ENCODE data around the gene THBS2.
"Not testable (repeated sequence)": the region's sequence is repeated elsewhere in the genome, so short reads cannot be mapped to it uniquely, and the experiment has no call there.

Gene THBS2

DNA sequence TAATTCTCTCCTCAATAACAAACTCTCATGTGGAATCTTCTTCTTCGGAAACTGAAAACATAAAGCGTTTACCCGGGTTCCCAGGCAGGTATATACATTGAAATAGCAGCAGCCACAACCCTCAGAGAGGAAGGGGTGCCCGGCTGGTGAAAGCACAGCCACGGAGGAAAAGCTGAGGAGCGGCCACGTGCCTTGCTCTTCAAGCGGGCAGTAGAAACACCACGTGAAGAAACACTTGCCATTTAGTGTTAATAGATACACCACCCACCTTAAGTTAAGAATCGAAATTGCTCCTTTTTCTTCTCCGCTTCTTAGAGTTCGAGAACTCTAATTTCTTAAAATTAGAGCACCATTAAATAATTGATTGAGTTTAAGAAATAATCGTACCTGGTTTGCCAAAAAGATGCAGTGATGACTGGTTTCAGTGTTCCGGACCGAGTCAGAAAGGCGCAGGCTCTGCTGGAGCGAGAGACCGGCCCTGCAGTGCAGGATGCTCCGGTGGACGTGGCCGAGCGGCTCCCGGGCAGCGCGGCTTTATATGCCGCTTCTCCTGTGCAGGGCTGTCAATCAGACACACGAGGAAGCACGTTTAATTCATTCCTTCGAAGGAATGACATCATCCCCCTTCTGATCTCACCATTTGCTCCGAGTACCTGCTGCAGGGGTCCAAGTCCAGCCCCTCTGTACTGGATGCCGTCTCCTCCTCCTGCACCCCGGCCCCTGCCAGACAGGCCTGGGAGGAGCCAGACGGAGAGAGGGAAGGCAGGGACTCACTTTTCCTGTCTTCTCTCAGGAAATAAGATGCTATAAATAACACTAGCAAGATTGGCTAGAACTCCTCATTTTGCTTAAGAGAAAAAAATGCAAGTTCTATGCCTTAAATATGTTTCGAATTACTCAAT, at the start of gene THBS2:
Gene THBS2, minus strand, starts transcription at position 510 of the 902 bp plus-strand sequence. CDS start 3,062 bp downstream, outside the sequence.
- DNase-seq = no peak

DNA sequence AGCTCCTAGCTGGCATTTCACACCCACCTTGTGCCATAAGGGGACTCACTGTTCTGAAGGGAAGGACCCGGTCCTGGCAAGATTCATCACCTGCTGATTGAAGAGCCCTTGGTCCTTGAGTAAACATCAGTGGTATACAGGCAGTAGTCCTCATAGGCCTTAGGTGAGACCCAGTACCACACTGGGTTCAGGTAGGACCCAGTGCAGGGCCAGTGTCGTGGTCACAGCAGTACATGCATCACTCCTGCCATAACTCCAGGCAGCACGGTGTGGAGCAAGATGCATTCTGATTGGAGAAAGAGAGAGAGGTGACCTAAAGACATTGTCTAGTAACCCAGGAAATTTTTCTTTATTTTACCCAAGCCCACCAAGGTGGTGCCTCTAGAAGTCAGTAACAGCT, 49.1 kb upstream of the THBS2 start:
- no peak for DNase-seq

DNA sequence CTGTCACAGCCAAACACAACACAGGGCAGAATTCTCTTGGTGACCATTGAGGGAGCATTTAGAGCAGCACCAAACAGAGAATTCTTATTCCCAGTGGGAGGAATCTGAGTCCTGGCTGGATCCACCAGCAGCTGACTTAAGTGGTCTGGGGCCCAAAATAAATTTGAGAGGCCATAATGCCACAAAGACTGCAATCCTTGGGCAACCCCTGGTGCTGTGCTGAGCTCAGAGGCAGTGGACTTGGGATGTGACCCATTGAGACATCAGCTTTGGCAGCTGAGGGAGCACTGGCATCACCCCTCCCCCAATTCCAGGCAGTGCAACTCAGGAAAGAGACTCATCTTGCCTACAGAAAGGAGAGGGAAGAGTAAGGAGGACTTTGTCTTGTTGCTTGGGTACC, 48.6 kb upstream of the THBS2 start:
- DNase-seq = no peak

DNA sequence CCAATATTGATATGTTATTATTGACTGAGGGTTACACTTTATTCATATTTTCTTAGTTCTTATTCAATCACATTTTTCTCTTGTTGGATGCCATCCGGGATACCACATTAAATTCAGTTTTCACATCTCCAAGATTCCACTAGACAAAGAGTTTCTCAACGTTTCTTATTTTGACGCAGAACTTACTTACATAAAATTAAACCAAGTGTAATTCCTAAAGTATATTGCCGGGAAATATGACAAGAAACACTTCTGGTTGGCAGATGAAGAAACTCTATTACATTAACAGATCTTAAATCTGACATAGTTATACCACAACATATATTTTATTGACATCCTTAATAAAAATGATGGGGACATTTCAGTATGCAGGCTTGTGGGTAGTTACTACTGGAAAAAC, 47.3 kb upstream of the THBS2 start:
- DNase-seq = no peak

DNA sequence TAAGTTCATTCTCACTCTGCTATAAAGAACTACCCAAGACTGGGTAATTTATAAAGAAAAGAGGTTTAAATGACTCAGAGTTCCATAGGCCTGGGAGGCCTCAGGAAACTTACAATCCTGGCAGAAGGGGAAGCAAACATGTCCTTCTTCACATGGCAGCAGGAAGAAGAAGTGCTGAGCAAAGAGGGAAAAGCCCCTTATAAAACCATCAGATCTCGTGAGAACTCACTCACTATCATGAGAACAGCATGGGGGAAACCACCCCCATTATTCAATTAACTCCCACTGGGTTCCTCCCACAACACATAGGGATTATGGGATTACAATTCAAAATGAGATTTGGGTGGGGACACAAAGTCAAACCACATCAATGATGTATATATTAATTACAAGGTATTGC, 45.0 kb upstream of the THBS2 start:
- DNase-seq = not testable (repeated sequence)

DNA sequence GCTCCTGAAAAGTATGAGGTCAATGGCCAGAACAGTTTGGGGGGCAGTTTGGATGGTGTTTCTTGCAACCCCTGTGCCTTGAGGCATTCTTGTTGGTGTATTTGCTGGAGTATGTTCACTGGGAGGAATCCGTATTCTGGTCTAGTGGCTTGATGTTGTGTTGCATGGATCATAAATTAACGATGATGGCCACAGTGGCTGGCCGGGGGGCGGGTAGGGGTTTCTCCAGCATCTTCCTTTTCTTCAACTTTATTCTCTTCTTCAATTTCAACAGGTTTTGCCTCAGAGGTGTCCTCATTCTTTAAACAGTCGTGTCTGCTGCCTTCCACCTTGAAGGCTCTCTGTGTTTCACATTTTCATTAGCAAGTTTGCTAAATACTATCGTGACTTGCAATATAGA, 43.0 kb upstream of the THBS2 start:
- DNase-seq = no peak

DNA sequence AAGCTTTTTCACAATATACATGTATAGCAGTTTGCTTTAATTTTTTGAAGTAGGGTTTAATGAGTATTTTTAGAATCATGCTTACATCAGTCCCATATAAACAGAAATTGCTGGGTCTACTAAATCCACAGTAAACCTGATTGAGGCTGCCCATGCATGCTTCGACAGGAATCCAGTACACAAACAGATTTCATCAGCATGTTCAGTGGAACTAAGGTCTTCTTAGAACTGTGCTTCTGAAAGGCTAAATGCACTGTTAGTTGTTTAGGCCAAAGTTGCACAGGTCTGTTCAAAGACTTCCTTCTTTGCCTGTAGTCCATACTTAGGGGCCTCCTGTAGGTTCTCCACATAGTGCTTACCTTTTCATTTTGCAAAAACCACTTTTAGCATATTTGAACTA, 42.5 kb upstream of the THBS2 start:
- DNase-seq = no peak

DNA sequence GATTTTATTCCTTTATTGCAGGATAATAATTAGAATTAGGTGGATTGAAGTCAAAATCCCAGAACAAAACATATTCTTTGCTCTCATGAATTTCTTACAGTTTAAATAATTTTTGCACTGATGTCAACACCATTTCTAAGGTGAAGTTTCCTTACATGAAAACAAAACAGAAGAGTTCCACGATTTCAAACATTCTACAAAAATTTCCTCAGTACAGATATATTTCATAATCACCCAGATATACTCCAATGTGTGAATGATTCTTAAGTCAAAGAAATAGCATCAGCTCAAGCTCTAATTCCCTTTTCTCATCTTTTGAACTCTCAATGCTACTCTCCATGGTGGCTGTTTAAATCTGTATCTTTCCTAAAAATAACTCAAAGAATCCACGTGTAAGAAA, 39.5 kb upstream of the THBS2 start:
- DNase-seq = no peak

DNA sequence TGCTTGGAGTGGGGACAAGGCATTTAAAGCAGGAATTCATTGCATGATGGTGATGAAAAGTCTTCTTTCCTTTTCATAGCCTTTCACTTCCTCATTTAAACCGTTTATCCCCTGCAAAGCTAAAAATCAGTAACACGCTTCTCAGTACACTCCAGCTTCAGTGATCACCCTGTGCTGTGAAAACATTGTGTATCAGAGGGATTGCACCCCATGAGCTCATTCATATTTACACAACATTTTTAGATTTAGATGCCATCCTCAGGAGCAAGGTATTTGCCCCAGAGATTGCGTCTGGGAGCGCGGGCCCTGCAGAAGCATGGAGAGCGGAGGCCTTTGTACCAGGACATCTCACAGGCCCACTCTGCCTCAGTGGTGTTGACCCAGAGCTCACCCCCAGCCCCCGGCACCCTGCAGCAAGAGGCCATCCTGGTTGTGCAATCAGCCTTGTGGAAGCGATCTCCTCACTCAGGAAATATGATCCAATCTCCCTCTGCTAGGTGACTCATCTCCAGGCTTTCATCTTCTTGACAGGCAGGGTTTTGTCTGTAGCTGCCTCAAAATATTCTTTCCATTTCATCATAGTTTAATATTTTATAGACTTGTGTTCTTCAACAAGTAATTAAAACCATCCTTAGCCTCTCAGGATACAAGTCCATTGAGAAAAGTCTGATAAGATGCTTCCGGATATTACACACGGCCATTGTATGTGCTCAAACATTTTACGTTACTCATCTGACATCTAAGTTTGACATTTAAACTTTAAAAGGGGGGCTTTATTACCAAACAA, 38.9 kb upstream of the THBS2 start:
- no peak for DNase-seq

DNA sequence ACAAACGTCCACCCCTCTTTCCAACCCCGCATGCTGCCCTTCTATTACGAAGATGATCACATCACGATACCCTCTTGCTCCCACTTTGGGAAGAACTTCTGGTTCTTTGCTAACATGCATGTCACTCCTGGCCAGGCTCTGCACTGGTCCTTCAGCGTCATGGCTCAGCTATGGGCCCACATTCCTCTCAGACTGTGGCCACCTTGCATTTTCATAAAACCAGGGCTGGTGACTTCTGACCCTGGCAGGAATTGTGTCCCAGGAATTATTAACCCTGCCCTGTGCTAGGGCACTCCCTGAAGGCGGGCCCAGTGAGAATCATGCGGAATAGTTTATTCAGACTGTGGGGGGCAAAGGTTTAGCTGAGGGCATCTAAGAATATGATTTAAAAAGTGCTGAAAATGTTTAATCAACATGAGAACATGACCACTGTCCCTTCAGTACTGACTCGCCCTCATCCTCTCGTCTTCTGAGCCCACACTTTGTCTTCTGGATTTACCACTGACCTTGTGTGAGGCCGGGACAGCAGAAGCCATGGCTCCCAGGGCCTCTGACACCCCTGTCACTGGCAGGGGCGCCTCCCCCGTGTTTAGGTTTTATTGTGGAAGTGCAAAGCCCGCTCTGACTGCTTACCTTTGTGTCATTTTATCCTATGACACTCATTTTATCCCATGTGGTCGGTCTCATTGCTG, 38.1 kb upstream of the THBS2 start:
- no peak for DNase-seq

DNA sequence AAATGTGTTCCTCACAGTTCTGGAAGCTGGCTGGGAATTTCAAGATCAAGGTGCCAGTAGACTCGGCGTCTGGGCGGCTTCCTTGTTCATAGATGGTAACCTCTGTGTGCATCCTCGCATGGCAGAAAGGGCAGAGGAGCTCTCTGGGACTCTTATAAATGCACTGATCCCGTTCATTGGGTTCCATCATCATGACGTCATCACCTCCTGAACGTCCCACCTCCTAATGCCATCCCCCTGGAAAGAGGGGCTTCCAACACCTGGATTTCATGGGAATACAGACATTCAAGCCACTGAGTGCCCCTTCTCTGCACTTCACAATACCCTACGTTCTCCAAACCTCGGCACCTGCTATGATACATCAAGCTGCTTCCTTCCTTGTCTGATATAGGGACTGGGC, 37.5 kb upstream of the THBS2 start:
- DNase-seq = no peak

DNA sequence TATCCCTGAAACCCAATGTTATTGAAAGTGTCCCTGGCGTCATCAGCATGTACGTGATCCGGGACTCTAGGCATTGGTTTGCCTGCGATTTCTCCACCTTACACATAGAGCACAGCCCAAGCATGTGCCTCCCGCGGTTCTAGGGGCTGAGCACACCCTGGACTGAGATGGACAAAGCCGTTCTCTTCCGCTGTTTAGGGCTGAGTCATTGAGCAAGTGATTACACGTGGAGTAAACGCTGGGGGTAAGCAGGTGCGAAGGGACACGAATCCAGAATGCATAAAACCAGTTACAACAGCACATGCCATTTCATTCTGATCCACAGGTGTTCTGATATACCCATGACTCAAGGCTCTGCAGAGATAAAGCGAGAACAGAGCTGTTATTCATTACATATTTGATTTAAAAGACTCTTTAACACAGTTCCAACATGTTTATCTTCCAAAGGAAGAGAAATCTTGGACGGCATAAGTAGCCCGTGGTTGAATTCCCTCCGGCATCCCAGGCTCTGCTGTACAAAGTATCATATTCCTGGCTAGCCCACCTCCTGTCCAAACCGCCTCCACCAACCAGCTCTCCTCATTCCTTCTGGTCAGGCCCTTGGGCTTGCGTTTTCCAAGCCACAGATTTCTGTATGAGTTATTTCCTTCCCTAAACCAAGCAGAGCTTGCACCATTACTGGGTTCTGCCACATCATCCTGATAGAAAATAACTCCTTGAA, 36.1 kb upstream of the THBS2 start:
- peak in 1 of 3 experiments; percentile 21 for DNase-seq

DNA sequence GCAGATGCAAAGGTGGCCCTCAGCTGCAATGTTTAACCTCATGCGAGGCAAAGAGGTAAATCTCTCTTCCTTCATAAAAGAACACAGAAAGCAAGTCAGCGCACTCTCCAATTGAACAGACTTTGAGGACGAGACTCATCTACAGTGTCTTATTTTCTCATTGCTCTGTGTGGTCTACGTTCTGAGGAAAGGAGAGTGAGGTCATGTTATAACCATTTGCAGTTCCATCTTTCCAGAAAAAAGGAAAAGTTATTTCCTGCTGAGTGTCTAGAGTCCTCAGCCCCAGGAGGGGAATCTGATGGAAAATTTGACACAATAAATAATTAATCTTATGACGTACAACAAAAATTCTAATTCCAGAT, 35.6 kb upstream of the THBS2 start:
- DNase-seq = no peak

DNA sequence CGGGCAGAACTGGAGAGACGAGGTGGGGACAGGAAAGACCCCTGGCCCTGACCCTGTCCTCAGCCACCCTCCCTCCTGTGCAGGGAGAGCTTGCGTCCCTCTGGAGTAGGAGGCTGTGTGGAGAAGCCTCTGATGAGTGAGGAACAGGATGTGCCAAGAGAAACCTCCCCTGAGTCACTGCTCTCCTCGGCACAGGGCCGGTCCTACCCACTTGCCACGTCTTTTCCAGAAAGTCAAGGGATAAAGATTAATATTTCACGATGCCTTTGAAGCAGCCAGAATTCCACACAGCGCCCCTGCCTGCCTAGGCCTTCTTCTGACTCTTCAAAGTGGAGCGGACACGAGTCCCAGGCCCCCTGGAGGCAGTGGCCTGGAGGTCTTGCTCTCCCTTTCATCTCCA, 34.9 kb upstream of the THBS2 start:
- DNase-seq = no peak

DNA sequence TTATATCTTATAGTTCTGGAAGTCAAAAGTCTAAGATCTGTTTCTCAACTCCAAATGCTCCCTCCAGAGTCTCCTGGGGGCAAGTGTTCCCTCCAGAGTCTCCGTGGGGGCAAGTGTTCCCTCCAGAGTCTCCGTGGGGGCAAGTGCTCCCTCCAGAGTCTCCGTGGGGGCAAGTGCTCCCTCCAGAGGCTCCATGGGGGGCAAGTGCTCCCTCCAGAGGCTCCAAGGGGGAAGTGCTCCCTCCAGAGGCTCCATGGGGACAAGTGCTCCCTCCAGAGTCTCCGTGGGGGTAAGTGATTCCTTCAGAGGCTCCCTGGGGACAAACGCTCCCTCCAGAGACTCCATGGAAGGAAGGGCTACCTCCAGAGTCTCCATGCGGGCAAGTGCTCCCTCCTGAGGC, 34.0 kb upstream of the THBS2 start:
- no peak for DNase-seq

DNA sequence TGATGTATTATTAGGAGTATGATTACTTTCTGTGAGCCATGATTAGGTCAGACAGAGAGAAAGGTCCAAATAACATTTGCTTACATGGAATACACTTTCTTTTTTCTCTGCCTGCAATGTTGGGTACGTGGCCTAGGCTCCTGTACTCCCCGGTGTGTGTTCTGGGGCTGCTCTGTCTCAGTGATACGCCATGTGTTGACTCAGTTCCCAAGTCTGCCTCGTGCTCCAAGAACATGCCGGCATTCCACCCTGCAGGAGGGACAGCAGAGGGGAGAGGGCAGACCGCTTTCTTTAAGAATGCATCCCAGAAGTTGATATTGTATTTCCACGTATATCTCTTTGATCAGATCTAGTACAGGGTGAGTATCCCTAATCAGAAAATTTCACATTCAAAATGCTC, 33.3 kb upstream of the THBS2 start:
- no peak for DNase-seq

DNA sequence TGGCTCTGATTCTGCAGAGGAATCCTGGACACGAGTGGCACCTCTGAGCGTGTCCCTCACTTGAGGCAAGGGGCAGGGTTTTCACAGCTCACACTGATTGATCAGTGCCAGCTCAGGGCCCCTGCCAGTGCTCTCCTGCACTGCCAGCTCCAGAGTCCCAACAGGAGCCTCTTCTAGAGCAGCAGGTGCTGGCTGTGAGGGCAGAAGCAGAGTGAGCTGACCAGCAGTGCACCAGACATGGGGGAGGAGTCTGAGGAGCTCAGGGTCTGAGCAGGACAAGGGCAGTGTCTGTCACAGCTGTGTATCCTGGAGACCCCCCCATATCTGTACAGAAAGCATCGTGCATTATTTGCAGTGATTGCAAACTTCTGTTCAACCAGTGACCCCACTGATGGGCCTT, 31.5 kb upstream of the THBS2 start:
- DNase-seq = no peak

DNA sequence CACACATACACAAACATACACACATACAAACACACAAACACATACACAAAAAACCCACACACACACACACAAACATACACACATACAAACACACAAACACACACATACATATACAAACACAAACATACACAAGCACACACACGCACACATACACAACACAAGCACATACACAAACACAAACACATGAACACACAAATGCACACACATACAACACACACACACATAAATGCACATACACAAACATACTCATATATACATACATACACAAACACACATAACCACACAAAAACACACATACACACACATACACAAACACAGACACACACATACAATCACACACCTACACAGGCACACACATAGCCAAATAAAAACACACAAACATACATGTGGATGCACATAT, 30.3 kb upstream of the THBS2 start:
- no peak for DNase-seq

DNA sequence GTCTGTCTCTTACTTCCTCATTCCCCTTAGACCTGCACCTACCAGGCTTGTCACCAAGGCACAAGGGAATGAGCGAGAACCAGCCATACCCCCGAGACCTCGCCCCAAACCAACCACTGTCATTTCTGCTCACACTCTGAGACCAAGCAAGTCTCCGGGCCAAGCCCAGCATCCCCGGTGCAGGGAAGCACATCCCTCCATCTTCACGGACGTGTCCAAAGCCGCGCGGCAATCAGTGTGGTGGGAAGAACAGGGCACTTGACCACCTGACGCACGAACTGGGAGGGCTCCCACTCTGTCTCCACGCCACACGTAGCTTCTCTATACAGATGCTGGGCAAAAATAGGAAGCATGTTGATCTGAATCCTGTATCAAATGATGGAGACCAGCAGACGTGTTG, 28.4 kb upstream of the THBS2 start:
- DNase-seq = no peak

DNA sequence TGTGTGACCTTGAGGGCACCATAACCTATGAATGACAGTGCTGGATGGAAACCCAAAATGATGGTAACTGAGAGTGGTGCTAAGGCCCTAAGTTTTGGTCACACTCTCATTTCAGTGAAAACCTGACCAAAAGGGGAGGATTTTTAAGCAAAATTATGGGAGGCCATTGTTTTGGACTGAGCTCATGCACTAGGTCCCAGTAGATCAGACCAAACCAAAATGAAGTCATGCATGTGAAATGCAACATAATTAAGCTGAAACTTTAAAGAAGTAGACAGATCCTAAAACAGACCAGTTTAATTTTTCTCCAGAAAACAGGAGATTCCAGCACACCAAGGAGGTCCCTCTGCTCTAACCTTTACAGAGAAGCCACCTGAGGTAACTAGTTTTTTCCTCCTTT, 24.0 kb upstream of the THBS2 start:
- DNase-seq = no peak

DNA sequence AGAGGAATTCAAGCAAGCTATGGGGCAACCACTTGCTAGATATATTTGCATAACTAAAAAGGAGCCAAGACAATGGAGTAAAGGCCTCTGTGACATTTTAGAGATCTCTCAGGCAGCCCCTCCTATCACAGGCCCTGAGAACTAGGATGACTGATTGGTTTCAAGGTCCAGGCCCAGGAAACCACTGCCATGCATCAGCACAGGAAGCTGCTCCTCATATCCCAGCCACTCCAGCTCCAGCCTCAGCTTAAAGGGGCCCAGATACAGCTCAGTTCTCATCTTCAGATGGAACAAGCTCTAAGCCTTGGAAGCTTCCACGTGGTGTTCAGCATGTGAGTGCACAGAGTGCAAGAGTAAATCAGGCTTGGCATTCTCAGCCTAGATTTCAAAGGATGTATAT, 21.1 kb upstream of the THBS2 start:
- no peak for DNase-seq

DNA sequence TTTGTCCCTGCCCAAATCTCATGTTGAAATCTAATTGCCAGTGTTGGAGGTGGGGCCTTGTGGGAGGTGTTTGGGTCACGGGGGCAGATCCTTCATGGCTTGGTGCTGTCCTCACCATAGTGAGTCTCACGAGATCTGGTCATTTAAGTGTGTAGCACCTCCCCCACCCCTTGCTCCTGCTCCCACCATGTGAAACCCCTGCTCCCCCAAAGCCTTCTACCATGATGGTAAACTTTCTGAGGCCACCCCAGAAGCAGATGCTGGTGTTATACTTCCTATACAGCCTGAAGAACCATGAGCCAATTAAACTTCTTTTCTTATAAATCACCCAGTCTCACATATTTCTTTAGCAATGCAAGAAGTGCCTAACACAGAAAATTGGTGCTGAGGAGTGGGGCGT, 19.9 kb upstream of the THBS2 start:
- DNase-seq = no peak

DNA sequence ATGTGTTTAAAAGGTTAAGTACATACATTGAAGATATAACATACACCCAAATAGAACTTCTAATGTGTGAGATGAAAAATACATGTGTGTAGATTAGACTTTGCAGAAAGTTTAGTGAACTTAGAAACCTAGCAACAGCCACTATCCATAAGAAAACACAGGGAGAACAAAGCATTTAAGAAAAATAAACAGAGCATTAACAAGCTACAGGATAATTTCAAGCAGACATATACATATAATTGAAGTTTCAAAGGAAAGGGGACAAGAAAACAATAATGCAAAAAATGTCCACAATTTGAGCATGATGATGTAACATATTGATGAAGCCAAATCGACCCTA, 18.2 kb upstream of the THBS2 start:
- no peak for DNase-seq

All from NCI-H1417 (cell line).